Esophagus squamous epithelium (tissue), 5 donors: ENCODE data around the gene HRK. TPM values are rescaled to one million over a fixed set of nuclear protein-coding genes. Genes with fewer than 3 reads are reported as not detected.

ENCODE experiments used
- DNase-seq: peaks from one replicate; lab custom pipeline; 2025; lab: John Stamatoyannopoulos, UW
- H3K27ac ChIP-seq, 4 donors: fragments of 200-600 bp; sonication (generic); one replicate each; pipeline ENCODE4 v1.5.1; 2016 to 2019; ENCODE audit warnings: mild to moderate bottlenecking in 1 of 4
- H3K27me3 ChIP-seq, 4 donors: fragments of 200-600 bp; sonication (generic); 1 replicate in 3 of 4; 2 replicates in 1 of 4; pipeline versions ENCODE4 v1.5.1 to v1.6.0; 2017 to 2021; ENCODE audit warnings: antibody characterized with exemption in 1 of 4
- H3K36me3 ChIP-seq, 3 donors: fragments of 200-600 bp; sonication (generic); one replicate each; pipeline ENCODE4 v1.5.1; 2016 to 2019
- H3K4me1 ChIP-seq, 3 donors: fragments of 200-600 bp; sonication (generic); one replicate each; pipeline ENCODE4 v1.5.1; 2017 to 2019
- H3K4me3 ChIP-seq, 4 donors: fragments of 200-600 bp; sonication (generic); 1 replicate in 3 of 4; 2 replicates in 1 of 4; pipeline ENCODE4 v1.5.1; 2016 to 2019; ENCODE audit warnings: mild to moderate bottlenecking in 2 of 4, moderate library complexity in 1 of 4
- H3K9me3 ChIP-seq, 3 donors: fragments of 200-600 bp; sonication (generic); one replicate each; pipeline ENCODE4 v1.5.1; 2016 to 2019
- CTCF ChIP-seq, 6 experiments: fragments of 450-650 bp in 4 of 6; fragments of 200-600 bp in 2 of 6; sonication (generic) in 2 of 6; IDR thresholded peaks; one replicate each; pipeline ENCODE4 v1.5.1; 2016 to 2019; ENCODE audit warnings: antibody characterized with exemption in 6 of 6, mild to moderate bottlenecking in 4 of 6, moderate library complexity in 4 of 6
- POLR2A ChIP-seq, 4 donors: fragments of 450-650 bp; IDR thresholded peaks; one replicate each; pipeline ENCODE4 v1.6.1; 2017; ENCODE audit warnings: antibody characterized with exemption in 4 of 4, mild to moderate bottlenecking in 4 of 4, moderate library complexity in 3 of 4
- WGBS, 2 donors: methylation state at CpG; one replicate each; pipeline ENCODE4 v1.1.5; 2018; 5-methylcytosine and 5-hydroxymethylcytosine counted together
- intact Hi-C: fragments of 100-400 bp; cut with DNase I; formaldehyde crosslinking; loops from one replicate; pipeline ENCODE4 v1.15.0; 2022
- total RNA-seq, 4 donors: library from RNA; depleted of rRNA; stranded (reverse); fragments of >200 nt; gene quantifications; one replicate each; pipeline ENCODE4 v1.1.0, GENCODE V29; 2016
- donor health status: DM: yes; HTN: yes; CAD: no.

The HRK gene
- total RNA-seq, 4 donors from 2014 or later: 0.19 to 1.00 (median 0.25) TPM

GRCh38 chr12:116862167-116862566 is 19.1 kb downstream of the HRK start:
- intact Hi-C loops: no loop called here
- DNase-seq: no peak
- Histone ChIP-seq H3K27ac (no peak overlapping the region), H3K9me3 (no peaks in the 10 kb centered on the region), H3K27me3 (peaks cover 0 to 57% (median 0%) of the 10 kb centered on the region in 4 donors), H3K36me3 (no peaks in the 10 kb centered on the region), H3K4me3 (no peak overlapping the region), H3K4me1 (peaks cover 0 to 6% (median 0%) of the 10 kb centered on the region in 3 donors)
- WGBS, 2 donors: 90 to 91% methylated on average over 4 of the region's 4 CpGs
- no peak for TF ChIP-seq CTCF (IDR thresholded peaks at IDR 0.05)

- no peaks in the 10 kb centered on the region for H3K36me3 ChIP-seq
- no peak overlapping the region for H3K27ac ChIP-seq
- H3K4me1 ChIP-seq: peaks cover 0 to 6% (median 0%) of the 10 kb centered on the region in 3 donors
- no peaks in the 10 kb centered on the region for H3K9me3 ChIP-seq
- no peak overlapping the region for H3K4me3 ChIP-seq
- TF ChIP-seq POLR2A (IDR thresholded peaks at IDR 0.05) (no peak), CTCF (IDR thresholded peaks at IDR 0.05) (no peak)
- intact Hi-C loops: no loop called here
- H3K27me3 ChIP-seq: peaks cover 0 to 66% (median 0%) of the 10 kb centered on the region in 4 donors
- WGBS, 2 donors: 21 to 33% methylated on average over 9 to 12 of the region's 12 CpGs
- no peak for DNase-seq
Measured at GRCh38 chr12:116861320-116861719, 19.9 kb downstream of the HRK start.

- 26 to 46% methylated on average over 3 of the region's 3 CpGs for WGBS, 2 donors
- no peak for TF ChIP-seq POLR2A (IDR thresholded peaks at IDR 0.05)
- TF ChIP-seq CTCF (IDR thresholded peaks at IDR 0.05): no peak
- Histone ChIP-seq H3K36me3 (no peaks in the 10 kb centered on the region), H3K27ac (no peak overlapping the region), H3K4me1 (peaks cover 0 to 13% (median 0%) of the 10 kb centered on the region in 3 donors), H3K27me3 (peaks cover 0 to 71% (median 0%) of the 10 kb centered on the region in 4 donors), H3K9me3 (no peaks in the 10 kb centered on the region), H3K4me3 (no peak overlapping the region)
- intact Hi-C loops: no loop called here
- no peak for DNase-seq
Measured at GRCh38 chr12:116860263-116860662, 21.0 kb downstream of the HRK start.

GRCh38 chr12:116859079-116859478 is 22.2 kb downstream of the HRK start:
- TF ChIP-seq CTCF (IDR thresholded peaks at IDR 0.05) (no peak), POLR2A (IDR thresholded peaks at IDR 0.05) (no peak)
- intact Hi-C loops: no loop called here

GRCh38 chr12:116856729-116857128 is 24.5 kb downstream of the HRK start:
- Histone ChIP-seq H3K9me3 (no peaks in the 10 kb centered on the region), H3K4me3 (no peak overlapping the region), H3K4me1 (peaks cover 0 to 13% (median 0%) of the 10 kb centered on the region in 3 donors), H3K27me3 (peaks cover 0 to 76% (median 0%) of the 10 kb centered on the region in 4 donors), H3K36me3 (no peaks in the 10 kb centered on the region), H3K27ac (no peak overlapping the region)
- intact Hi-C loops: no loop called here
- 81 to 87% methylated on average over 8 to 11 of the region's 11 CpGs for WGBS, 2 donors
- DNase-seq: no peak
- TF ChIP-seq CTCF (IDR thresholded peaks at IDR 0.05): no peak
- no peak for TF ChIP-seq POLR2A (IDR thresholded peaks at IDR 0.05)

More at GRCh38 chr12:116859079-116859478, 22.2 kb downstream of the HRK start:
- Histone ChIP-seq H3K36me3 (no peaks in the 10 kb centered on the region), H3K4me1 (peaks cover 0 to 13% (median 0%) of the 10 kb centered on the region in 3 donors), H3K27me3 (peaks cover 0 to 72% (median 0%) of the 10 kb centered on the region in 4 donors), H3K4me3 (no peak overlapping the region), H3K9me3 (no peaks in the 10 kb centered on the region), H3K27ac (no peak overlapping the region)
- WGBS, 2 donors: 34 to 38% methylated on average over 5 of the region's 5 CpGs
- DNase-seq: no peak
